K562 (cell line): ENCODE data around the gene UBAP2. TPM values are rescaled to one million over a fixed set of nuclear protein-coding genes. Genes with fewer than 3 reads are reported as not detected.

Experiments
- ATAC-seq: fragments of 200-7000 bp; cut with Tn5 transposase; 3 replicates; pipeline ENCODE4 v1.9.1; 2020; ENCODE audit warnings: moderate library complexity
- BruUV-seq: library from RNA; stranded (reverse); fragments of 400-500 nt; replicated peaks from 2 replicates; lab custom pipeline; 2021; lab: Mats Ljungman, UMichigan
- CTCF ChIA-PET: fragments of 300-600 bp; formaldehyde crosslinking; extraction: SDS; loops from one replicate; lab custom pipeline; 2021; ENCODE audit warnings: low intra/inter-chr PET ratio; lab: Yijun Ruan, JAX
- POLR2A ChIA-PET: fragments of 300-600, 350-650 bp; sonication (Branson Sonifier 250); formaldehyde crosslinking; extraction: SDS; loops from one replicate; lab custom pipeline; 2021; ENCODE audit warnings: antibody characterized with exemption, inconsistent platforms; lab: Yijun Ruan, JAX
- DNase-seq, 4 experiments: peaks; one replicate each; pipeline versions ENCODE4 v3.0.0 to v3.0.0-alpha.2; 2011 to 2018; ENCODE audit warnings: low spot score in 3 of 4, mixed read lengths in 3 of 4; ENCODE audit errors: extremely low read depth in 1 of 4
- FAIRE-seq: peaks from 2 replicates; lab custom pipeline; 2011; peaks lifted over from hg19 to GRCh38; lab: Jason Lieb, UNC
- H2AFZ ChIP-seq: 2 replicates; pipeline ENCODE4 v1.6.0; 2011; ENCODE audit warnings: low read depth, low read length, control low read depth, inconsistent platforms
- H3K27ac ChIP-seq: fragments of 200-600 bp; 3 replicates; pipeline ENCODE4 v1.8.0; 2011; ENCODE audit warnings: low read depth, mild to moderate bottlenecking, control low read depth, inconsistent platforms, low read length, moderate library complexity, mixed read lengths; ENCODE audit errors: extremely low read depth
- H3K27me3 ChIP-seq, 2 experiments: fragments of 300-600 bp in 1 of 2; 2 replicates in 1 of 2; 3 replicates in 1 of 2; pipeline versions ENCODE4 v1.6.0 to v1.8.0; 2011; ENCODE audit warnings: inconsistent platforms in 2 of 2, low read length in 2 of 2, mild to moderate bottlenecking in 1 of 2, mixed read lengths in 1 of 2, moderate library complexity in 1 of 2; ENCODE audit not compliant: control insufficient read depth in 2 of 2, insufficient read depth in 2 of 2
- H3K36me3 ChIP-seq: fragments of 300-600 bp; 3 replicates; pipeline ENCODE4 v1.8.0; 2011; ENCODE audit warnings: mild to moderate bottlenecking, low read length, inconsistent platforms; ENCODE audit not compliant: control insufficient read depth, insufficient read depth
- H3K4me1 ChIP-seq, 2 experiments: fragments of 200-600 bp in 1 of 2; replicated peaks in 1 of 2; 2 replicates in 1 of 2; 3 replicates in 1 of 2; pipeline versions ENCODE4 v1.5.1 to v1.8.0; 2011; ENCODE audit warnings: inconsistent platforms in 2 of 2, low read length in 2 of 2, mild to moderate bottlenecking in 1 of 2, mixed read lengths in 1 of 2, moderate library complexity in 1 of 2; ENCODE audit not compliant: control insufficient read depth in 2 of 2, insufficient read depth in 2 of 2
- H3K4me2 ChIP-seq: 2 replicates; pipeline ENCODE4 v1.6.1; 2011; ENCODE audit warnings: low read length, control low read depth, inconsistent platforms, mixed read lengths; ENCODE audit not compliant: insufficient read depth
- H3K4me3 ChIP-seq: fragments of 200-600 bp; sonication (generic), shearing (Covaris generic); 2 replicates; pipeline ENCODE4 v1.5.1; 2016; ENCODE audit warnings: control low read depth, inconsistent platforms
- H3K79me2 ChIP-seq: fragments of 200-600 bp; 3 replicates; pipeline ENCODE4 v1.8.0; 2011; ENCODE audit warnings: low read length, inconsistent platforms; ENCODE audit not compliant: control insufficient read depth, insufficient read depth
- H3K9ac ChIP-seq, 2 experiments: 2 replicates each; pipeline versions ENCODE4 v1.6.0 to v1.6.1; 2011; ENCODE audit warnings: low read depth in 2 of 2, low read length in 2 of 2, control low read depth in 1 of 2, inconsistent platforms in 1 of 2, mild to moderate bottlenecking in 1 of 2, mixed read lengths in 1 of 2; ENCODE audit not compliant: insufficient read depth in 1 of 2
- H3K9me1 ChIP-seq: one replicate; pipeline ENCODE4 v1.6.0; 2011; ENCODE audit warnings: inconsistent platforms, mild to moderate bottlenecking, low read length, moderate library complexity; ENCODE audit not compliant: control insufficient read depth, insufficient read depth
- H3K9me3 ChIP-seq: replicated peaks from 2 replicates; pipeline ENCODE4 v1.5.1; 2011; ENCODE audit warnings: low read depth, low read length, inconsistent platforms; ENCODE audit not compliant: control insufficient read depth, insufficient read depth
- H4K20me1 ChIP-seq: replicated peaks from 2 replicates; pipeline ENCODE4 v1.6.1; 2011; ENCODE audit warnings: low read length, inconsistent platforms, mixed read lengths; ENCODE audit not compliant: control insufficient read depth, insufficient read depth
- CEBPB ChIP-seq: fragments of 450-650 bp; IDR thresholded peaks from 2 replicates; pipeline ENCODE4 v1.6.1; 2016; ENCODE audit warnings: missing genetic modification characterization, missing compliant biosample characterization
- JUN ChIP-seq, 2 experiments: sonication (generic) in 1 of 2; formaldehyde crosslinking in 1 of 2; IDR thresholded peaks; 2 replicates each; pipeline versions ENCODE4 v1.6.1 to v1.8.0; 2012 to 2022; ENCODE audit warnings: borderline replicate concordance in 2 of 2, mild to moderate bottlenecking in 2 of 2, improper control_type of control experiment in 1 of 2, low read depth in 1 of 2, low read length in 1 of 2, missing genetic modification reagents in 1 of 2
- NFIC ChIP-seq: fragments of 450-650 bp; IDR thresholded peaks from 2 replicates; pipeline ENCODE4 v1.6.1; 2017; ENCODE audit warnings: mild to moderate bottlenecking, inconsistent platforms
- RFX1 ChIP-seq: fragments of 450-650 bp; IDR thresholded peaks from 2 replicates; pipeline ENCODE4 v1.6.1; 2016; ENCODE audit warnings: mild to moderate bottlenecking, moderate library complexity
- SREBF1 ChIP-seq: fragments of 150-350 bp; IDR thresholded peaks from 2 replicates; pipeline ENCODE4 v1.6.1; 2014; ENCODE audit warnings: antibody characterized with exemption, low read depth, low read length, borderline replicate concordance
- TAF1 ChIP-seq: IDR thresholded peaks from 2 replicates; pipeline ENCODE4 v1.6.1; 2011; ENCODE audit warnings: mild to moderate bottlenecking, low read length, moderate library complexity; ENCODE audit not compliant: insufficient read depth, control insufficient read depth, severe bottlenecking; ENCODE audit errors: extremely low read depth
- ZEB2 ChIP-seq: fragments of 450-650 bp; IDR thresholded peaks from 2 replicates; pipeline ENCODE4 v1.6.1; 2016
- ZNF561 ChIP-seq: fragments of 450-650 bp; formaldehyde crosslinking; conservative IDR thresholded peaks from 2 replicates; pipeline ENCODE4 v1.4.0; 2020; ENCODE audit warnings: mild to moderate bottlenecking, moderate library complexity
- whole genome bisulfite sequencing: fragments of 100-300 bp; shearing (Covaris generic); methylation state at CpG from one replicate; pipeline ENCODE4 v1.1.6; 2016; ENCODE audit warnings: low coverage, mixed read lengths; ENCODE audit not compliant: insufficient coverage; ENCODE audit errors: missing lambda C conversion rate; 5-methylcytosine and 5-hydroxymethylcytosine counted together
- in situ Hi-C: fragments of 300-500 bp; cut with MboI; formaldehyde crosslinking; loops from 4 replicates; pipeline ENCODE4 v1.15.0; 2018; ENCODE audit warnings: inconsistent platforms, mixed read lengths
- intact Hi-C: fragments of 100-400 bp; cut with micrococcal nuclease; formaldehyde crosslinking; loops from 2 replicates; pipeline ENCODE4 v1.14.2; 2022
- polyA plus RNA-seq, 8 experiments: library from polyadenylated mRNA; depleted of rRNA in 4 of 8; stranded (reverse) in 5 of 8; unstranded in 3 of 8; fragments of >200 nt; fragmentation: Nextera tagmentation in 2 of 8; fragmentation: Illumina TruSeq in 1 of 8; extraction: Ambion mirVana in 2 of 8; extraction: Trizol in 1 of 8; gene quantifications; 2 replicates each; pipeline versions ENCODE4 v1.2.1 to v1.2.3, GENCODE V29; 2011 to 2014; ENCODE audit warnings: inconsistent platforms in 1 of 8, missing spikeins in 1 of 8
- total RNA-seq, 7 experiments: library from RNA; depleted of rRNA in 6 of 7; stranded (reverse); fragments of >200 nt in 6 of 7; fragmentation: Illumina TruSeq in 2 of 7; extraction: Trizol in 2 of 7; gene quantifications; 2 replicates each; pipeline versions ENCODE4 v1.2.1 to v1.2.3, GENCODE V29; 2011 to 2021; ENCODE audit warnings: low replicate concordance in 1 of 7
- TF ChIP-seq, protein P1 (sequence below): sonication (generic); formaldehyde crosslinking; IDR thresholded peaks from 2 replicates; pipeline ENCODE4 v1.8.1; 2023; ENCODE audit warnings: mild to moderate bottlenecking, missing genetic modification reagents
- TF ChIP-seq, protein P2 (sequence below): fragments of 450-650 bp; IDR thresholded peaks from 2 replicates; pipeline ENCODE4 v1.6.1; 2017; ENCODE audit warnings: antibody characterized with exemption, mild to moderate bottlenecking

The UBAP2 gene
- total and polyA plus RNA-seq, 9 of the 15 experiments (the other 6 are each of a cell fraction or from before 2014, with no cell fraction given), result 8.7 to 47.9 (median 18.7) TPM

DNA sequence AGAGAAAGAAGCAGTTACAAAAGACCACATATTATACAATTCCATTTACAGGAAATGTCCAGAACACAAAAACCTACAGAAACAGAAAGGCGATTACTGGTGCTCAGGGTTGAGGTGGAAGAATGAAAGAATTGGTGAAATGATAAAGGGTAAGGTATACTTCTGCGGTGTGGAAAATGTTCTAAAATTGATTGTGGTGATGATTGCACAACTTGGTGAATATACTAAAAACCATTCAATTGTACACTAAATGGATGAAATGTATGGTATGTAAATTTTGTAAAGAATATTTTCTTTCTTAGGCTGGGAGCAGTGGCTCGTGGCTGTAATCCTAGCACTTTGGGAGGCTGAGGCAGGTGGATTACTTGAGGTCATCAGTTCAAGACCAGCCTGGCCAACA, 72.3 kb downstream of the UBAP2 start:
- H4K20me1 ChIP-seq, result no peaks in the 10 kb centered on the region
- no TSS peak for BruUV-seq
- DNase-seq (no peak), ATAC-seq (no peak), FAIRE-seq (no peak)
- 60% methylated on average over 3 of the region's 3 CpGs for WGBS
- intact Hi-C loops, result no loop called here
- in situ Hi-C loops, result no loop called here
- no peak overlapping the region for H3K27ac ChIP-seq
- no peaks in the 10 kb centered on the region for H3K9me1 ChIP-seq
- H3K9ac ChIP-seq, result no peak overlapping the region
- H3K79me2 ChIP-seq, result no peaks in the 10 kb centered on the region
- no peaks in the 10 kb centered on the region for H3K4me1 ChIP-seq
- H2AFZ ChIP-seq, result no peak overlapping the region
- no peak overlapping the region for H3K4me2 ChIP-seq
- no peak overlapping the region for H3K4me3 ChIP-seq
- peaks cover 54% of the 10 kb centered on the region for H3K36me3 ChIP-seq
- no peak for TF ChIP-seq SREBF1
- peak; percentile 54 for TF ChIP-seq CEBPB (tag)
- TF ChIP-seq, all 486 proteins: peak for 1
- H3K9me3 ChIP-seq, result no peaks in the 10 kb centered on the region
- no peaks in the 10 kb centered on the region for H3K27me3 ChIP-seq
- CTCF ChIA-PET, result no interaction called here
- POLR2A ChIA-PET, result no interaction called here

DNA sequence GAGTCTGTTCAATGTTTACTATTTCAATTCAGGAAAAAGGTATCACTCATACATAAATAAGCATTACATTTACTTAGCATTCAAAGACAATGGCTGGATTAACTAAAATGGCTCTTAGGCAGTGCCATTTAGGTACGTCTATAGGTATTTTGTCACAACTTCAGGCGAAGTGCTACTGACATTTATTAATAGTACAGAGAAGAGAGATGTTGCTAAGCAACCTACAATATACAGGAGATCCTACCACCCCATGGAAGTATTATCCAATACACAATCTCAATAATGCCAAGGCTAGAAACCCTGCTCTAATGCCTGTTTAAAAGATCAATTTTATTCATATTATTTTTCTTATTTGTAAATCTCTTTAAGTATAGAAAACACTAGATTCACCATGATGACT, 76.0 kb downstream of the UBAP2 start:
- in situ Hi-C loops (no loop called here), intact Hi-C loops (no loop called here)
- Histone ChIP-seq H3K4me1 (no peaks in the 10 kb centered on the region), H3K4me3 (no peak overlapping the region), H3K79me2 (no peaks in the 10 kb centered on the region), H3K36me3 (peaks cover 59% of the 10 kb centered on the region), H3K9me1 (no peaks in the 10 kb centered on the region), H2AFZ (no peak overlapping the region), H3K9me3 (no peaks in the 10 kb centered on the region), H3K9ac (no peak overlapping the region), H4K20me1 (no peaks in the 10 kb centered on the region), H3K4me2 (no peak overlapping the region), H3K27me3 (no peaks in the 10 kb centered on the region), H3K27ac (no peak overlapping the region)
- POLR2A ChIA-PET, result no interaction called here
- DNase-seq (no peak), ATAC-seq (no peak), FAIRE-seq (no peak)
- TF ChIP-seq, protein P1, sequence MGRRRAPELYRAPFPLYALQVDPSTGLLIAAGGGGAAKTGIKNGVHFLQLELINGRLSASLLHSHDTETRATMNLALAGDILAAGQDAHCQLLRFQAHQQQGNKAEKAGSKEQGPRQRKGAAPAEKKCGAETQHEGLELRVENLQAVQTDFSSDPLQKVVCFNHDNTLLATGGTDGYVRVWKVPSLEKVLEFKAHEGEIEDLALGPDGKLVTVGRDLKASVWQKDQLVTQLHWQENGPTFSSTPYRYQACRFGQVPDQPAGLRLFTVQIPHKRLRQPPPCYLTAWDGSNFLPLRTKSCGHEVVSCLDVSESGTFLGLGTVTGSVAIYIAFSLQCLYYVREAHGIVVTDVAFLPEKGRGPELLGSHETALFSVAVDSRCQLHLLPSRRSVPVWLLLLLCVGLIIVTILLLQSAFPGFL, result no peak
- TF ChIP-seq ZEB2 (no peak), RFX1 (peak; percentile 16; the same call in 1 of the 2 replicates), TAF1 (no peak), NFIC (no peak), JUN (IDR thresholded peaks at IDR 0.05; ENCODE audit: borderline replicate concordance, low read depth, low read length) (no peak), JUN (CRISPR knock-in tag; IDR thresholded peaks at IDR 0.05; ENCODE audit: borderline replicate concordance) (no peak), ZNF561 (no peak)
- TF ChIP-seq, protein P2, sequence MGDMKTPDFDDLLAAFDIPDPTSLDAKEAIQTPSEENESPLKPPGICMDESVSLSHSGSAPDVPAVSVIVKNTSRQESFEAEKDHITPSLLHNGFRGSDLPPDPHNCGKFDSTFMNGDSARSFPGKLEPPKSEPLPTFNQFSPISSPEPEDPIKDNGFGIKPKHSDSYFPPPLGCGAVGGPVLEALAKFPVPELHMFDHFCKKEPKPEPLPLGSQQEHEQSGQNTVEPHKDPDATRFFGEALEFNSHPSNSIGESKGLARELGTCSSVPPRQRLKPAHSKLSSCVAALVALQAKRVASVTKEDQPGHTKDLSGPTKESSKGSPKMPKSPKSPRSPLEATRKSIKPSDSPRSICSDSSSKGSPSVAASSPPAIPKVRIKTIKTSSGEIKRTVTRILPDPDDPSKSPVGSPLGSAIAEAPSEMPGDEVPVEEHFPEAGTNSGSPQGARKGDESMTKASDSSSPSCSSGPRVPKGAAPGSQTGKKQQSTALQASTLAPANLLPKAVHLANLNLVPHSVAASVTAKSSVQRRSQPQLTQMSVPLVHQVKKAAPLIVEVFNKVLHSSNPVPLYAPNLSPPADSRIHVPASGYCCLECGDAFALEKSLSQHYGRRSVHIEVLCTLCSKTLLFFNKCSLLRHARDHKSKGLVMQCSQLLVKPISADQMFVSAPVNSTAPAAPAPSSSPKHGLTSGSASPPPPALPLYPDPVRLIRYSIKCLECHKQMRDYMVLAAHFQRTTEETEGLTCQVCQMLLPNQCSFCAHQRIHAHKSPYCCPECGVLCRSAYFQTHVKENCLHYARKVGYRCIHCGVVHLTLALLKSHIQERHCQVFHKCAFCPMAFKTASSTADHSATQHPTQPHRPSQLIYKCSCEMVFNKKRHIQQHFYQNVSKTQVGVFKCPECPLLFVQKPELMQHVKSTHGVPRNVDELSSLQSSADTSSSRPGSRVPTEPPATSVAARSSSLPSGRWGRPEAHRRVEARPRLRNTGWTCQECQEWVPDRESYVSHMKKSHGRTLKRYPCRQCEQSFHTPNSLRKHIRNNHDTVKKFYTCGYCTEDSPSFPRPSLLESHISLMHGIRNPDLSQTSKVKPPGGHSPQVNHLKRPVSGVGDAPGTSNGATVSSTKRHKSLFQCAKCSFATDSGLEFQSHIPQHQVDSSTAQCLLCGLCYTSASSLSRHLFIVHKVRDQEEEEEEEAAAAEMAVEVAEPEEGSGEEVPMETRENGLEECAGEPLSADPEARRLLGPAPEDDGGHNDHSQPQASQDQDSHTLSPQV, result no peak
- CTCF ChIA-PET, result no interaction called here
- 92% methylated on average over 2 of the region's 2 CpGs for WGBS
- no TSS peak for BruUV-seq
